OCI-LY3 (cell line): ENCODE results near the gene DISP3.

ENCODE experiments used
- CTCF ChIP-seq: fragments of 200-600, 300-600 bp; sonication (generic); IDR thresholded peaks from 2 replicates; pipeline ENCODE4 v1.5.1; 2014; ENCODE audit warnings: antibody characterized with exemption, low read length, low read depth
- EZH2phosphoT487 ChIP-seq: fragments of 200-600 bp; shearing (Covaris generic); IDR thresholded peaks from 2 replicates; pipeline ENCODE4 v1.6.1; 2018; ENCODE audit warnings: antibody characterized with exemption, mixed run types, low read depth

DNA sequence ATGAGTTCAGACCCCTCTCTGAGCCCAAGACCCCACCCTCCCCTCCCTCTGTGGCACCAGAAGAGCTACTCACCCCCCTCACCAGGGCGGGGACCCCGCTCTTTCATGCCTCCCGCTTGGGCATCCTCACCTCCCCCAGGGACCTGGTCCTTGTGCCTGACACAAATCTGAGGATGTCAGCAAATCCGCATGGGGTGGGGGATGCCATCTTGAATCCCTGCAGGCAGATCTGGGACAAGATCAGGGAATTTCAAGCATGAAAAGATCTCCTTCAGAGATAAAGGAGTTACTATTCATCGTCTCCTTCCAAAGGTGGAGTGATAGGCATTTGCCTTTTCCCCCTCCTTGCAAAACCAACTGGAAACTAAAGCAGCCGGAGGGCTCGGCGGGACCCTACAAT is 81.1 kb downstream of the DISP3 start:
- TF ChIP-seq CTCF (no peak), EZH2phosphoT487 (no peak)
